ENCODE measurements around the gene NEK6.

- TF ChIP-seq CTCF (IDR thresholded peaks at IDR 0.05): no peak
- no peak for TF ChIP-seq POLR2A (IDR thresholded peaks at IDR 0.05)
These were observed 74.8 kb downstream of the NEK6 start for GRCh38 chr9:124332361-124333202.
